Prostate gland (tissue), 2 donors: Measurements from ENCODE around the gene MKRN2OS. TPM values are rescaled to one million over a fixed set of nuclear protein-coding genes. Genes with fewer than 3 reads are reported as not detected.

ENCODE experiments used
- DNase-seq: peaks from one replicate; pipeline ENCODE4 v3.0.0-alpha.2; 2019; ENCODE audit warnings: low spot score
- H3K27ac ChIP-seq, 2 donors: fragments of 200-600 bp; sonication (generic); 2 replicates each; pipeline ENCODE4 v1.5.1; 2017 to 2019
- H3K27me3 ChIP-seq: fragments of 200-600 bp; sonication (generic); replicated peaks from 2 replicates; pipeline ENCODE4 v1.5.1; 2019; ENCODE audit not compliant: insufficient read depth
- H3K36me3 ChIP-seq, 2 donors: fragments of 200-600 bp; sonication (generic); 1 replicate in 1 of 2; 2 replicates in 1 of 2; pipeline versions ENCODE4 v1.5.1 to v1.8.1; 2017 to 2019
- H3K4me1 ChIP-seq: fragments of 200-600 bp; sonication (generic); replicated peaks from 2 replicates; pipeline ENCODE4 v1.5.1; 2019
- H3K4me3 ChIP-seq, 2 donors: fragments of 200-600 bp; sonication (generic); 2 replicates each; pipeline ENCODE4 v1.5.1; 2017 to 2019
- H3K9me3 ChIP-seq: fragments of 200-600 bp; sonication (generic); 2 replicates; pipeline ENCODE4 v1.5.1; 2017
- CTCF ChIP-seq, 4 experiments: fragments of 200-600 bp in 2 of 4; fragments of 450-650 bp in 2 of 4; sonication (generic) in 2 of 4; IDR thresholded peaks; 1 replicate in 3 of 4; 2 replicates in 1 of 4; pipeline ENCODE4 v1.5.1; 2016 to 2019; ENCODE audit warnings: antibody characterized with exemption in 4 of 4, mild to moderate bottlenecking in 2 of 4, moderate library complexity in 2 of 4
- POLR2A ChIP-seq: fragments of 450-650 bp; IDR thresholded peaks from one replicate; pipeline ENCODE4 v1.6.1; 2016; ENCODE audit warnings: antibody characterized with exemption, mild to moderate bottlenecking
- POLR2AphosphoS5 ChIP-seq: sonication (generic); formaldehyde crosslinking; IDR thresholded peaks from one replicate; pipeline ENCODE4 v1.6.1; 2017; ENCODE audit warnings: antibody characterized with exemption
- WGBS: methylation state at CpG from one replicate; pipeline ENCODE4 v1.1.5; 2018; 5-methylcytosine and 5-hydroxymethylcytosine counted together
- intact Hi-C: fragments of 100-400 bp; cut with DNase I; formaldehyde crosslinking; loops from one replicate; pipeline ENCODE4 v1.14.2; 2022
- total RNA-seq, 2 donors: library from RNA; depleted of rRNA; stranded (reverse); fragments of >200 nt; gene quantifications; one replicate each; pipeline ENCODE4 v1.1.0, GENCODE V29; 2016

Gene MKRN2OS
- total RNA-seq, 2 donors from 2014 or later: 1.0 to 2.7 TPM

- no peak for TF ChIP-seq CTCF (IDR thresholded peaks at IDR 0.05)
- no peak for TF ChIP-seq POLR2A
- no peak for TF ChIP-seq POLR2AphosphoS5
- H3K27ac ChIP-seq: no peak overlapping the region
- no peaks in the 10 kb centered on the region for H3K4me1 ChIP-seq
- 84% methylated on average over 2 of the region's 2 CpGs for WGBS
- intact Hi-C loops: no loop called here
- H3K27me3 ChIP-seq: no peaks in the 10 kb centered on the region
- H3K9me3 ChIP-seq: no peaks in the 10 kb centered on the region
- H3K36me3 ChIP-seq: peaks cover 0 to 23% of the 10 kb centered on the region in 2 donors
- no peak for DNase-seq
- no peak overlapping the region for H3K4me3 ChIP-seq
Measured at GRCh38 chr3:12584083-12584482, 38.8 kb upstream of the MKRN2OS start.

DNA sequence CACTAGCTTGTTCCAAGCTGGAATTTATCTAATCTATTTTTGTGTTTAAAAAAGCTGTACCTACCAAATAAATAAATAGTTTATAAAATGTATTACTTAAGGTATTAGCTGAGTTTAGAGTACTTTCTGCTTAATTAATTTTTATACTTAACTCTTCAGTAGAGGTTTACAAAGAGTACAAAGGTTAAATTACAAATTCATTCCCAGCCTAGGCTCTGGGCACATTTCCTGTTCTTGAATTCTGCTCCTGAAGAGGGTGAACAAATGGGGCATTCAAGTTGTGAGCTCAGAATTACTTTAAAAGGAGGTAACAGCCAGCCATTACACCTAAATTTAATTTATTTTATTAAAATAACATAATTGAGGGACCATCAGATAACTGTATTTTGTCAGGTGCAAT lies 38.0 kb upstream of the MKRN2OS start:
- Histone ChIP-seq H3K9me3 (no peaks in the 10 kb centered on the region), H3K36me3 (peaks cover 0 to 14% of the 10 kb centered on the region in 2 donors), H3K27ac (no peak overlapping the region), H3K27me3 (no peaks in the 10 kb centered on the region), H3K4me3 (no peak overlapping the region), H3K4me1 (no peaks in the 10 kb centered on the region)
- DNase-seq: no peak
- intact Hi-C loops: no loop called here
- no peak for TF ChIP-seq CTCF (IDR thresholded peaks at IDR 0.05)
- TF ChIP-seq POLR2A: no peak
- TF ChIP-seq POLR2AphosphoS5: no peak

DNA sequence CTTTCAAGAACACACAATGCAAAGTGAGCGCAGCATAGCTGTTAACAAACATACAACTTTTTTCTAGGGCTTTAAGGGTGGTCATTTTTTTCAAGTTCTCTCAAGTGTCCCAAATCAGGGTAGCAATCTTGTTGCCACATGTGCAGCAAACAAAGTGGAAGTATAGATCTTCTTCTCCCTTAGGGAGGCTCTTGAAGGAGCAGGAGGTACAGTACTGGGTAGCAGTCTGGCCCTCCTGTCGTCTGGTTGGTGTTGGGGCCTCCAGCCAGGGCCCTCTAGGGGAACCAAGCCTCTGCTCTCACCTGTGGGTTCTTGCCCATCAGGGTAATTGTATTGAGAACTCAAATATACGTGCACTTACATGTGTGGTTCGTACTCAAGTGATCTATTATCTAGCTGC lies 37.4 kb upstream of the MKRN2OS start:
- TF ChIP-seq CTCF (IDR thresholded peaks at IDR 0.05) (no peak), POLR2A (no peak), POLR2AphosphoS5 (no peak)
- 74% methylated on average over 4 of the region's 4 CpGs for WGBS
- intact Hi-C loops: no loop called here
- H3K4me1 ChIP-seq: no peaks in the 10 kb centered on the region
- no peak overlapping the region for H3K4me3 ChIP-seq
- H3K9me3 ChIP-seq: no peaks in the 10 kb centered on the region
- H3K36me3 ChIP-seq: peaks cover 0 to 12% of the 10 kb centered on the region in 2 donors
- H3K27me3 ChIP-seq: no peaks in the 10 kb centered on the region
- no peak overlapping the region for H3K27ac ChIP-seq
- DNase-seq: no peak

- no peak for DNase-seq
- TF ChIP-seq CTCF (IDR thresholded peaks at IDR 0.05) (no peak), POLR2AphosphoS5 (no peak)
- no peak overlapping the region for H3K4me3 ChIP-seq
- no peaks in the 10 kb centered on the region for H3K4me1 ChIP-seq
- peaks cover 0 to 12% of the 10 kb centered on the region in 2 donors for H3K36me3 ChIP-seq
- H3K9me3 ChIP-seq: no peaks in the 10 kb centered on the region
- 69% methylated on average over 3 of the region's 3 CpGs for WGBS
- H3K27ac ChIP-seq: no peak overlapping the region
- intact Hi-C loops: no loop called here
- H3K27me3 ChIP-seq: no peaks in the 10 kb centered on the region
Measured at GRCh38 chr3:12579905-12580304, 34.6 kb upstream of the MKRN2OS start.

- Histone ChIP-seq H3K4me1 (no peaks in the 10 kb centered on the region), H3K4me3 (no peak overlapping the region), H3K36me3 (peaks cover 0 to 12% of the 10 kb centered on the region in 2 donors), H3K27me3 (no peaks in the 10 kb centered on the region), H3K27ac (no peak overlapping the region), H3K9me3 (no peaks in the 10 kb centered on the region)
- WGBS: 95% methylated on average over 3 of the region's 3 CpGs
- intact Hi-C loops: no loop called here
- TF ChIP-seq POLR2A (no peak), POLR2AphosphoS5 (no peak), CTCF (IDR thresholded peaks at IDR 0.05) (no peak)
- DNase-seq: no peak
Measured at GRCh38 chr3:12579456-12579855, 34.2 kb upstream of the MKRN2OS start.
